NCI-H748 treated with DMSO at 0.1 percent for 48 hours (cell line): ENCODE data around the gene SLC27A6.

Experiments
- DNase-seq: peaks from one replicate; lab custom pipeline; 2025; lab: John Stamatoyannopoulos, UW

The SLC27A6 gene

DNA sequence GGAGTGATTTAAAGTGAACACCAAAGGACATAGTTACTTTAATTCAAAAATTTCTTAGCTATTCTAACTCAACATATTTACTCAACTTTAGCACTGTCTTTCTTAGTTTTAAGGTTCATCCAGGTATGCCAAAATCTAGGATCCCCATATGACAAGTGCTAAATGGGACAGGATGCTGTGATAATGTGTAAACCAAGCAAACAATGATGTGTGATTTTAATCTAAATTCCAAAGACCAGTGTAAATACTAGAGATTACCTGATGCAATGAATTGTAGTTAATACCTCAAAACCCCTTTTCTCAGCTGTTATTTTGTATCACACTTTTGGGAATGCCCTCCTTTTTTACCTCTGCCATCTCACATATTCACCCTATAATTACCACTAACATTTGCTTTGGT, 102.5 kb downstream of the SLC27A6 start:
- no peak for DNase-seq

DNA sequence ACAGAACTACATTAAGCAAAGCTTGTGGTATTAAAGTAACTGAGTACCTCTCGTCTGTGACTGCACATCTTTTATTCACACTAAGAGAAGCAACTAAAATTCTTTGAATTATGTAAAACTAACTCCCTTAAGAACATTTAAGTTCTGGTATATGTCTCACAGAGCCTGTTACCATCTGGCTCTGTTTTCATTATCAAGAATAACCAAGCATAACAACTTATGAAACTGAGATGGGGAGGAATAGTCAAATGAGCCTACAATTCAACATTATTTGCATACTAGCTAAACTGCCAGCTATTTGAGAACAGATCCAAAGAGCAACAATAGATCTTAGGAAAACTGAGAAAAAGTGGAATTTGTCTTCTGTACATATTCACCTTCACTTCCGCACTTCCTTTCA, 104.0 kb downstream of the SLC27A6 start:
- no peak for DNase-seq

DNA sequence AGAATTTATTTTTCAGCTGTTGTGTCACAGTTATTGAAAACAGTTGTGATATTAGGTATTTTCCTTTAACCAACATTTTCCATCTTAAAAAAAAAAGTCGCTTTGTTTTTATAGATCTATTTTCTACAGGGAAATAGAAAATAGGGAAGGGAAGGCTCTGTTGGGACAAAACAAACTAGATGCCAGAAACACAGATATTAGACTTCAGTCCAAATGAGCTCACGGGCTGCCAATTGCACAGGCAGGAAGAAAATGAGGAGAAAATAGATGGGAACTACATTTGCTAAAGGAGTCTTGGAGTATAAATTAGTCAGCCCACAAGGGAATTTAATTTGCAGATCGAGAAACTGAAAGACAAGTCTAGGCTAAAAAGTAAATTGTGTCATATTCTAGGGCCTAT, 107.8 kb downstream of the SLC27A6 start:
- no peak for DNase-seq

DNA sequence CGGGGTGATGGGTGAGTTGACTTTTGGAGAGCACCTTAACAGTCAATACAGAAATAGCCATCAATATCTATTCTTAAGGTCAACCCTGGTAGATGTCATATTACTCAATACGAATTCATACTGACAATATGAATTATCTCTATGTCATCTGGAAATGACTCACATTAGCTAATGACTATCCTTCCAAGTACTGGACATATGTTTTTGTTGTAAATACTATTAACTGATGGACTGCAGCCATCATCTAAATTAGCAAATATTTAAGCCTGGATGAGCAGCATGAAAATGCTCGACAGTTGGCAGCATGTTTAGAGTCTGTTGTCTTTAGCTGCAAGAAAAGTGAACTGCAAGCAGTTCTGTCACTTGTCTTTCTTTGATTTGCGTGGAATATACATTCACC, 109.6 kb downstream of the SLC27A6 start:
- DNase-seq, result no peak

DNA sequence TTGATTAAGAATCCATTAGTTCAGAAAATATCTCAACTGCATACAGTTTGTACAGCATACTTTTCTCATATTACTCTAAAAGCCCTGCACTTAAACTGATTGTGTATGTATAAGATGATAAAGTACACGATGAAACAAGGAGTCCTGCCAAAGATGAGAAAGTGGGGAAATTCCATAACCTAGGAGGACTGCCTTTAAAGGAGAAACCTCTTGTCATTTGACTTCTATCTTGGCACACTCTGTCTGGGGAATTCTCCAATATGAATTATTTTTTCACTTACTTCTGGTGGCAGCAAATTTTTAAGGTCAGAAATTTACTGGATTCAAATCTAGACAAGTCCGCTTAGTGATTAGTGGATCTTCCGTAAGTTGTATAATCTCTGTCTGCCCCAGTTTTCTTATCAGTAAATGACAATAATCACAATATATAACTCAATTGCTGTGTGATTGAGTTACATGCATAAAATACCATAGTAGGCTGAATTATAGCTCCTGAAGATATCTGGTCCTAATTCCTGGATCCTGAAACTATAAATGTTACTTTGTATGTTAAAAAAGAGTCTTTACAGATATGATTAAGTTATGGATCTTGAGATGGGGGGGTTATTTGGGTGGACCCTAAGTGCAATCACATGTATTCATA, 112.3 kb downstream of the SLC27A6 start:
- no peak for DNase-seq

DNA sequence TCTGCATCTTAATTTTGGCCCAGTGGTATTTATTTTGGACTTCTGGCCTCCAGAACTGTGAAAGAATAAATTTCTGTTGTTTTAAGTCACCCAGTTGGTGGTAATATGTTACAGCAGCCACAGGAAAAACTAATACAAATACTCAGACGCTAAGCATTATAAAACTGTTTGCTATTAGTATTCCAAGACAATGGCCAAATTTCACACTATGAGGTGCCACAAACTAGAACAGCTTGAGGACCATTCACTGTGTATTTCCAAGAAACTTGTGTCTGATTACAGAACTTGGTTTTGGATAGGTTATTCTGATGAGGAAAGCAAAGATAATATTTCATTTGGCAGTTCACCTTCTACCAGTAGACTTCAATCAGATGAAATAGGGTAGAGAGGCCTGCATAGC, 113.0 kb downstream of the SLC27A6 start:
- DNase-seq, result no peak

DNA sequence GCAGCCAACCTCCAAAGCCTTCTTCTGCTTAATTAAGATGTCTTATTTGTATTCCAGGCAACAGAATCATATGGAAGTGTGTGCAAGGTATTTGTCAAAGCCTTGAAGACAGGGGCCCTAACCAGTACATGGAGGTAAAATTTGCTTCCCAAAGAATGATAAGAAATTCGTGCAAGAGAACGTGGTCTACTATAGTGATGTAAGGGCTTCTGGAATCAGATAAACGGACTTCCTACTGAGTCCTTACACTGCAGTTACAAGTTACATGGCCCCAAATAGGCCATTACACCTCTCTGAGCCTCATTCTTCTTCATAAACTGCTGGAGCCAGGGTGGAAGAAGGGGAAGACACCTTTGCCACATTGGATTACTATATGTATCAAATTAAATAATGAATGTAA, 113.4 kb downstream of the SLC27A6 start:
- no peak for DNase-seq

DNA sequence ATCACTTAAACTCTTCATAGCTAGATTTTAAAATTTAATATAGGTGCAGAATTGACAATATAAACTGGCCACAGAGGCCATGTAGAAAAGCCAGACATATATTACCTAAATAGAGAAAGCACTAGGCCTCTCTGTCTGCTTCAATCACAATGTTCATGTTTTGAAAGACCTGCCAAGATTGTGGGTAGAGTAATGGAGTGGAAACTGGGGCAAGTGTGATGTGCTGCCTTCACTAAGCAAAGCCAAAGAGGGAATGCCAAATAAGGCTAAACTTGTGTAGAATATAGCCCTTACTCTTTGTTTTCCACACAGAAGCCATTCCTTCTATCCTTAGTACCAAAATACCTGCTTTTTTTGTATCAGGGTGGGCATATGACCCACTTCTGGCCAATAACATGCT, 114.2 kb downstream of the SLC27A6 start:
- DNase-seq, result no peak

DNA sequence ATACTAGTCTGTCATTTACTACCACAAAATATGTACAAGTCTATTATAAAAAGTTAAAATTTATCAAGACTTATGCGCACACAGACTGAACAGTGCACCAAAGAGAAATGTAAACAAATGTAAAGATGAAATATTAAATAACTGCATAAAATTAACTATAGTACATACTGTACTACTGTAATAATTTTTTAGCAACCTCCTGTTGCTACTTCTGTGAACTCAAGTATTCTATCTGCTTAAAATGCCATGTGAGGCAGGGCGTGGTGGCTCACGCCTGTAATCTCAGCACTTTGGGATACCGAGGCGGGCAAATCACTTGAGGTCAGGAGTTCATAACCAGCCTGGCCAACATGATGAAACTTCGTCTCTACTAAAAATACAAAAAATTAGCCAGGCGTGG, 115.5 kb downstream of the SLC27A6 start:
- DNase-seq, result no peak

DNA sequence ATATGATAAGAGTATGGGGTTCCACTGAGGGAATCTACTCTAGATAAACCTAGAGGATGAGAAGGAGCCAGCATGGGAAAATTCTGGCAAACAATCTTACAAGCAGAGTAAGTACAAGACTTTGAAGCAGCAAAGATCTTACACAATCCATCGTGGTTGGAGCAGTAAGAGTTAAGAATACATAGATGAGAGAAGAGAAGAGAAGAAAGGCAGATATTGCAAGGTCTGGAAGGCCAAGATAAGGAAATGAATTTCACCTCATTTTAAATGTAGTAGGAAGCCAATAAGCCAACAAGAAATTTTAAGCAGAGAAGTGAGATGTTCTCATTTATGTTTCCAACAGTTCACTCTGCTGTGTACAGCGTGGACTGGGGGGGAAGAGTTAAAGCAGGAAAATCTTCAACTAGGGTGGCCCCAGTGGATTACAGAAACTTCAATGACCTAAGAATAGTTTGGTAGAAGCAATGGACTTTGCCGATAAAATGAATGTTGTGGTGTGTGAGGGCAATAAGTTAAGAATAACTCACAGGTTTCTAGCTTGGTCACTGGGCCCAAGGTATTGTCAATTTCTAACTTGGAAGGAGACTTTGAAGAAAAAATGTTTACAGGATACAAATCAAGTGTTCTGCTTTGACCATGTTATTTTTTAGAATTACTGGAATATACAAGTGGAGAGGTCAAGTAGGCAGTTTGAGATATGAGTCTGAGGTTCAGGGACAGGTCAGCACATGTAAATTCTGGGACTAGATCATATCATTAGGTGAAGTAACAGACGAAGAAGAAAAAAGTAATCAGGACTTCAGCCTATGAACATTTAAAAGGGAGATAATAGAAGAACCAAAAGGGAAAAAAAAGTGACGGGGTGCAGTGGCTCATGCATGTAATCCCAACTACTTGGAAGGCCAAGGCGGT, 117.2 kb downstream of the SLC27A6 start:
- DNase-seq, result no peak
